Stimulated activated CD8-positive, alpha-beta memory T cell treated with anti-CD3 and anti-CD28 coated beads, Interleukin-4, amount 100 ng/mL, for 24 hours (primary cell): ENCODE data around the gene P4HTM.

Experiments used
- DNase-seq: peaks from one replicate; pipeline ENCODE4 v3.0.0-alpha.2; 2020; ENCODE audit warnings: low read depth

Gene P4HTM

GRCh38 chr3:48983096-48983495, 6.9 kb upstream of the P4HTM start:
- DNase-seq: no peak

GRCh38 chr3:48984663-48985062, 5.4 kb upstream of the P4HTM start:
- no peak for DNase-seq

GRCh38 chr3:48985831-48986376, 4.1 kb upstream of the P4HTM start:
- DNase-seq: no peak

GRCh38 chr3:48989126-48989795, 780 bp upstream of the P4HTM start:
- DNase-seq: no peak

GRCh38 chr3:48990636-48991469, 812 bp downstream of the P4HTM start:
- no peak for DNase-seq

GRCh38 chr3:48991851-48992545, 2.0 kb downstream of the P4HTM start:
- DNase-seq: no peak

- DNase-seq: no peak
Observed at GRCh38 chr3:48993834-48994233, 3.8 kb downstream of the P4HTM start.

GRCh38 chr3:48996640-48997039, 6.6 kb downstream of the P4HTM start:
- DNase-seq: no peak

- DNase-seq: no peak
Observed at GRCh38 chr3:48997102-48997635, 7.1 kb downstream of the P4HTM start.

- DNase-seq: no peak
Observed at GRCh38 chr3:48997714-48998637, 7.9 kb downstream of the P4HTM start.

- DNase-seq: no peak
Observed at GRCh38 chr3:48999085-48999858, 9.2 kb downstream of the P4HTM start.

GRCh38 chr3:49001155-49001554, 11.1 kb downstream of the P4HTM start:
- no peak for DNase-seq

GRCh38 chr3:49004352-49005302, 14.6 kb downstream of the P4HTM start:
- DNase-seq: no peak

GRCh38 chr3:49005303-49005680, 15.3 kb downstream of the P4HTM start:
- DNase-seq: no peak

- DNase-seq: no peak
Observed at GRCh38 chr3:49005998-49006397, 16.0 kb downstream of the P4HTM start.

GRCh38 chr3:49006408-49007067, 16.5 kb downstream of the P4HTM start:
- DNase-seq: no peak

- peak; percentile 95 for DNase-seq
Observed at GRCh38 chr3:49007068-49007770, 17.2 kb downstream of the P4HTM start, which contains the start of gene WDR6. Gene WDR6 (plus strand): TSS chr3:49007391. CDS start chr3:49007432, 41 bp downstream.
